NCI-H2081 treated with DMSO at 0.1 percent for 48 hours (cell line): ENCODE data around the gene DDX50.
"Not testable (repeated sequence)": the region's sequence is repeated elsewhere in the genome, so short reads cannot be mapped to it uniquely, and the experiment has no call there.

Source experiments
- DNase-seq: peaks from one replicate; lab custom pipeline; 2025; lab: John Stamatoyannopoulos, UW

DDX50 gene

DNA sequence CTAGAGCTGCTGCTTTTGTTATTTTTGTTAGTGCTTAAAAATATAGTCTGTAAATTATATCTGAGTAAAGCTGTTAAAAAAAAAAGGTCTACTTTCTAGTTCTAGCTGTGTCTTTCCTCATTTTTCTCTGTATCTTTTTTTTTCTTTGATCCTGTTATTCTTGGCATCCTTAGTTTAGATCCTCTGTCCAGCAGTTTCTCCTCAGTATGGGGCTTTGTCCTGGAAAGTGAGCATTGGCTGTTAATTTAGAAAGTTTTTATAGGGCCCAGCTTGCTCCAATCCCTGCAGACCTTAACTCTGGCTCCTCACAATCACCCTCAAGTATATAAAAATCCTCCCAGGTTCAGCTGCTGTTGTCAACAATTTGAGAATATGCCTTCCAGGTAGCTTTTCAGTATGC, 23.5 kb downstream of the DDX50 start:
- no peak for DNase-seq

- no peak for DNase-seq
Observed at GRCh38 chr10:68925489-68925888, 24.4 kb downstream of the DDX50 start.

GRCh38 chr10:68929157-68929556, 28.0 kb downstream of the DDX50 start:
- DNase-seq: not testable (repeated sequence)

DNA sequence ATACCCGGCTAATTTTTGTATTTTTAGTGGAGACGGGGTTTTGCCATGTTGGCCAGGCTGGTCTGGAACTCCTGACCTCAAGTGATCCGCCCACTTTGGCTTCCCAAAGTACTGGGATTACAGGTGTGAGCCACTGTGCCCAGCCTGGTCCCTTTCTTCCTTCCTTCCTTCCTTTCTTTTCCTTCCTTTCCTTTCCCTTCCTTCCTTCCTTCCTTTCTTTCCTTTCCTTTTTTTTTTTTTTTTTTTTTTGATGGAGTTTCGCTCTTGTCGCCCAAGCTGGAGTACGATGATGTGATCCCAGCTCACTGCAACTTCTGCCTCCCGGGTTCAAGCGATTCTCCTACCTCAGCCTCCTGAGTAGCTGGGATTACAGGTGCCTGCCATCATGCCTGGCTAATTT, 28.8 kb downstream of the DDX50 start:
- DNase-seq: not testable (repeated sequence)

- DNase-seq: not testable (repeated sequence)
Observed at GRCh38 chr10:68932860-68933259, 31.7 kb downstream of the DDX50 start.

- no peak for DNase-seq
Observed at GRCh38 chr10:68934994-68935393, 33.9 kb downstream of the DDX50 start.

DNA sequence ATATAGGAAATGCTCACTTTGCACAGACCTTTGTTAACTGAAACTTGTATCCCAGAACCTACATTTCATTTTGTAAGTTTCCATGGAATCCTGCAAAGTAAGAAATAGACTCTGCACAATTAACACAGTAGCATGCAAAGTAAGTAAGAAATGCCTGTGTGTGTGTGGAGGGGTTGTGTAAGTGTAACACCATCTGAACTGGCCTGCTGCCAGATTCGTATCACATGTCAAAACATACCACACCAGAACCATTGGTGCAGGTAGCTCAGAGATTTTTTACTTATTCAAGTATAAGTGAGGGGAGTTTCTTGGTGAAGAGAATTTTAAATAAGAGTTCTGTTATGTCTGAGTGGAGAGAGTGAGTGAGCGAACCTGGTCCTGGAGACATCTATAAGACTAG, 37.0 kb downstream of the DDX50 start:
- no peak for DNase-seq

- no peak for DNase-seq
Observed at GRCh38 chr10:68938884-68939283, 37.8 kb downstream of the DDX50 start.

DNA sequence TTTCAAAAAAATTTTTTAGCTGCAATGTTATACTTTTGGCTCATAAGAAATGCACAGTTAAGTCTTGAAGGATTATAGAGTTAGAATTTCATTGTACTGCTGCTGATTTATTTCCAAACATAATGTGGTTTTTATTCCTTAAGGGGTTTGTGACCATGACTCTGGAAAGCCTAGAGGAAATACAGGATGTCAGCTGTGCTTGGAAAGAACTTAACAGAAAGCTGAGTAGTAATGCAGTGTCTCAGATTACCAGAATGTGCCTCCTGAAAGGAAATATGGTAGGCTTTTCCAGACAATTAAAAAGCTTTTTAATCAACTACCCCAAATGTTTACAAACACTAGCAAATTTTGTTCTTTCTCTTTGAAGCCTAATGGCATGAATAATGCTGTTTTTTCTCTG, 39.8 kb downstream of the DDX50 start:
- DNase-seq: not testable (repeated sequence)

GRCh38 chr10:68950598-68950997, 49.5 kb downstream of the DDX50 start:
- no peak for DNase-seq

DNA sequence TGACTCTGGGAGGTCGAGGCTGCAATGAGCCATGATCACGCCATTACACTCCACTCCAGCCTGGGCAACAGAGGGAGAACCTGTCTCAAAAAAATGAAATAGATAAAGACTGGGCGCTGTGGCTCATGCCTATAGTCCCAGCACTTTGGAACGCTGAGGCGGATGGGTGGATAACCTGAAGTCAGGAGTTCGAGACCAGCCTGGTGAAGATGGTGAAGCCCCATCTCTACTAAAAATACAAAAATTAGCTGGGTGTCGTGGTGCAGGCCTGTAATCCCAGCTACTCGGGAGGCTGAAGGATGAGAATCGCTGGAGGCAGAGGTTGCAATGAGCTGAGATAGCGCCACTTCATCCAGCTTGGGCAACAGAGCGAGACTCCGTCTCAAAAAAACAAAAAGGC, 53.8 kb downstream of the DDX50 start:
- no peak for DNase-seq

DNA sequence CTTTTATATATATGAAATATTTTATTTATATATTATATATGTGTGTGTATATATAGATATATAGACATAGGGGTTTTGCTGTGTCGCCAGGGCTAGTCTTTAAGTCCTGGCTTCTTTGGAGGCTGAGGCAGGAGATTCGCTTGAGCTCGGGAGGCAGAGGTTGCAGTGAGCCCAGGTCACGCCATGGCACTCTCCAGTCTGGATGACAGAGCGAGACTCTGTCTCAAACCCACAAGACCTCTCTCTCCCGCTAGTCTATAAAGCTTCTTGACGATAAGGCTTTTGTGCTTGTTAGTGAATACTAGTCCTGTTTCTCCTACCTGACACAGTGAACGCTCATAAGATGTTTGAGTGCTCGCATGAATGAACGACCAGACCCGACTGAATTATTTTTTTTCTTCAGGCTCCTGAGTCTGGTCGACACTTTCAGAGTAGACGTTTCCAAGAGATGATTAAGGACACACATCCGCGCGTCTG, 54.3 kb downstream of the DDX50 start:
- DNase-seq: no peak

DNA sequence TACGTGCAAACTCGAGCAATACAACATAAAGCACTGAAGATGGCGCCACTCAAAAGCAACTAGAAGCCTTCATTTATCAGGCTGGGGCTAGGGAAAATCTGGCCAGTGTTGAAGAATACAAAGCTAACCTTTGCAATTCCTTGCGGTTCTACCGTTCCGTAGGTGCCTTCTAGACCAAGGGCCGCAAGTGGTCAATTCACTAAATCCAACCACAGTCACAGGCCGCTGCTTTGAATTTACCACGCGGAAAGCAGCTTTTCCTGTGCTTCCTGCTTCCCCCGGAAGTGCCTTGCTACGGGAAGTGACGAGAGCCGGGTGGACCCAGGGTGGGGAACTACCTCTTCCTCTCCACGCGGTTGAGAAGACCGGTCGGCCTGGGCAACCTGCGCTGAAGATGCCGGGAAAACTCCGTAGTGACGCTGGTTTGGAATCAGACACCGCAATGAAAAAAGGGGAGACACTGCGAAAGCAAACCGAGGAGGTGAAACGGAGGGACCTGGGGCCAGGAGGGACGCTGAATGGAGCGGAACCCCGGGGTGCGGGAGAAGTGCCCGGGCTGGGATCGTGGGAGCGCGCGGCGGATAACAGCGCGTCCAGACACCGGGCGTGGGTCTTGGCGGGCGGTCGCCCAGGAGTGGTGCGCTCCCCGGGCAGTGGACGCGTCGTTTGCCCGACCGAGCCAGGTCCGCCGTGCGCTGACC, 54.9 kb downstream of the DDX50 start, which contains the start of gene DDX21:
TSS of gene DDX21 (plus strand) at position 339 of the 701 bp plus-strand sequence. CDS start at position 395, 56 bp downstream.
- DNase-seq: peak; percentile 74

- DNase-seq: no peak
Observed at GRCh38 chr10:68957284-68957615, 56.1 kb downstream of the DDX50 start.

GRCh38 chr10:68957654-68958053, 56.5 kb downstream of the DDX50 start:
- DNase-seq: no peak

- DNase-seq: no peak
Observed at GRCh38 chr10:68959695-68960527, 58.8 kb downstream of the DDX50 start.

DNA sequence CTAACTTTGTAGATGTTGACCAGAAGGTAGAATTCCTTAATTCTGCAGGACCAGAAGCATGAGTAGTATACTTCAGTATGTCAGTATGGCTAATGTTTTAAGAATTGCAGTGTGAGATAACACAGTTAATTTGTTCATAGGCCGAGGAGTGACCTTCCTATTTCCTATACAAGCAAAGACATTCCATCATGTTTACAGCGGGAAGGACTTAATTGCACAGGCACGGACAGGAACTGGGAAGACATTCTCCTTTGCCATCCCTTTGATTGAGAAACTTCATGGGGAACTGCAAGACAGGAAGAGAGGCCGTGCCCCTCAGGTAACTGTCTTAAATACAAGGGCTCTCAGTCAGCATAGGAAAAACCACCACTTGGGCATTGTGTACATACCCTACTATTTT, 62.0 kb downstream of the DDX50 start:
- DNase-seq: no peak

GRCh38 chr10:68973975-68974374, 72.9 kb downstream of the DDX50 start:
- no peak for DNase-seq

GRCh38 chr10:68975936-68976473, 74.9 kb downstream of the DDX50 start:
- DNase-seq: not testable (repeated sequence)

- DNase-seq: not testable (repeated sequence)
Observed at GRCh38 chr10:68979738-68980137, 78.6 kb downstream of the DDX50 start.

GRCh38 chr10:68981074-68981473, 80.0 kb downstream of the DDX50 start:
- no peak for DNase-seq

GRCh38 chr10:68982389-68982788, 81.3 kb downstream of the DDX50 start:
- no peak for DNase-seq

GRCh38 chr10:68987611-68988010, 86.5 kb downstream of the DDX50 start:
- DNase-seq: no peak
